IMR-90 (cell line): ENCODE results near the gene KIAA1328. TPM values are rescaled to one million over a fixed set of nuclear protein-coding genes. Genes with fewer than 3 reads are reported as not detected.

Experiments
- ATAC-seq: fragments of 200-7000 bp; cut with Tn5 transposase; 2 replicates; pipeline ENCODE4 v1.9.1; 2020; ENCODE audit warnings: low read depth, mild to moderate bottlenecking, moderate library complexity
- BruUV-seq: library from RNA; stranded (reverse); fragments of 400-500 nt; replicated peaks from 2 replicates; lab custom pipeline; 2021; lab: Mats Ljungman, UMichigan
- CTCF ChIA-PET: fragments of 300-600 bp; formaldehyde crosslinking; extraction: SDS; loops from one replicate; lab custom pipeline; 2021; ENCODE audit warnings: antibody characterized with exemption; lab: Yijun Ruan, JAX
- POLR2A ChIA-PET: fragments of 300-600 bp; sonication (Branson Sonifier 250); formaldehyde crosslinking; loops from one replicate; lab custom pipeline; 2022; ENCODE audit warnings: antibody characterized with exemption; ENCODE audit not compliant: unreplicated experiment; lab: Charles Lee
- DNase-seq: peaks from one replicate; pipeline ENCODE4 v3.0.0; 2013
- H2AFZ ChIP-seq: replicated peaks from 2 replicates; pipeline ENCODE3; 2013; ENCODE audit warnings: low read length, mild to moderate bottlenecking; ENCODE audit not compliant: poor library complexity
- H2AK5ac ChIP-seq: 2 replicates; pipeline ENCODE4 v1.6.1; 2013; ENCODE audit warnings: low read depth, low read length, inconsistent platforms
- H2AK9ac ChIP-seq: replicated peaks from 2 replicates; pipeline ENCODE3; 2013; ENCODE audit warnings: mild to moderate bottlenecking, low read depth, low read length, moderate library complexity; ENCODE audit not compliant: poor library complexity
- H2BK120ac ChIP-seq: 2 replicates; pipeline ENCODE4 v1.6.1; 2013; ENCODE audit warnings: low read depth, low read length, inconsistent platforms
- H2BK15ac ChIP-seq: 3 replicates; pipeline ENCODE4 v1.6.1; 2013; ENCODE audit warnings: low read depth, low read length, inconsistent platforms
- H2BK20ac ChIP-seq: 2 replicates; pipeline ENCODE4 v1.6.1; 2013; ENCODE audit warnings: low read depth, mild to moderate bottlenecking, inconsistent platforms, low read length, moderate library complexity
- H2BK5ac ChIP-seq: 2 replicates; pipeline ENCODE4 v1.6.1; 2013; ENCODE audit warnings: mild to moderate bottlenecking, low read depth, low read length, inconsistent platforms; ENCODE audit not compliant: poor library complexity, severe bottlenecking
- H3K14ac ChIP-seq: replicated peaks from 2 replicates; pipeline ENCODE4 v1.6.1; 2013; ENCODE audit warnings: low read depth, low read length, inconsistent platforms
- H3K18ac ChIP-seq: 2 replicates; pipeline ENCODE4 v1.6.1; 2013; ENCODE audit warnings: low read depth, low read length, control low read depth
- H3K23ac ChIP-seq: 2 replicates; pipeline ENCODE4 v1.6.1; 2013; ENCODE audit warnings: low read depth, low read length, inconsistent platforms
- H3K27ac ChIP-seq: 2 replicates; pipeline ENCODE4 v1.5.1; 2013; ENCODE audit warnings: mild to moderate bottlenecking, control low read depth, low read length; ENCODE audit not compliant: insufficient read depth
- H3K27me3 ChIP-seq: 2 replicates; pipeline ENCODE4 v1.6.1; 2013; ENCODE audit warnings: low read length; ENCODE audit not compliant: control insufficient read depth, insufficient read depth
- H3K36me3 ChIP-seq: 2 replicates; pipeline ENCODE4 v1.6.1; 2013; ENCODE audit warnings: low read length, mixed read lengths; ENCODE audit not compliant: control insufficient read depth, insufficient read depth
- H3K4ac ChIP-seq: 2 replicates; pipeline ENCODE4 v1.6.1; 2013; ENCODE audit warnings: low read depth, low read length, inconsistent platforms
- H3K4me1 ChIP-seq: 2 replicates; pipeline ENCODE4 v1.6.1; 2013; ENCODE audit warnings: low read length, mixed read lengths; ENCODE audit not compliant: control insufficient read depth, insufficient read depth
- H3K4me2 ChIP-seq: 2 replicates; pipeline ENCODE4 v1.6.1; 2013; ENCODE audit warnings: low read depth, mild to moderate bottlenecking, control low read depth, low read length, moderate library complexity
- H3K4me3 ChIP-seq: 2 replicates; pipeline ENCODE4 v1.5.1; 2013; ENCODE audit warnings: low read depth, mild to moderate bottlenecking, control low read depth, low read length, moderate library complexity; ENCODE audit not compliant: insufficient read depth
- H3K56ac ChIP-seq: 2 replicates; pipeline ENCODE4 v1.6.1; 2013; ENCODE audit warnings: low read length, inconsistent platforms; ENCODE audit not compliant: insufficient read depth; ENCODE audit errors: extremely low read depth
- H3K79me1 ChIP-seq, 2 experiments: 2 replicates each; pipeline ENCODE4 v1.6.1; 2013; ENCODE audit warnings: low read length in 2 of 2, inconsistent platforms in 1 of 2, low read depth in 1 of 2
- H3K9ac ChIP-seq: 2 replicates; pipeline ENCODE4 v1.6.1; 2013; ENCODE audit warnings: low read depth, low read length, control low read depth
- H3K9me1 ChIP-seq: 2 replicates; pipeline ENCODE4 v1.6.1; 2013; ENCODE audit warnings: low read length, inconsistent platforms; ENCODE audit not compliant: insufficient read depth
- H3K9me3 ChIP-seq: 2 replicates; pipeline ENCODE4 v1.6.1; 2013; ENCODE audit warnings: low read length; ENCODE audit not compliant: control insufficient read depth, insufficient read depth
- H4K20me1 ChIP-seq: 2 replicates; pipeline ENCODE4 v1.6.1; 2013; ENCODE audit warnings: low read length, inconsistent platforms; ENCODE audit not compliant: insufficient read depth
- H4K5ac ChIP-seq: 2 replicates; pipeline ENCODE4 v1.6.1; 2013; ENCODE audit warnings: mild to moderate bottlenecking, low read depth, low read length, control low read depth
- H4K8ac ChIP-seq, 2 experiments: 2 replicates each; pipeline ENCODE4 v1.6.1; 2013; ENCODE audit warnings: low read depth in 2 of 2, low read length in 2 of 2, control low read depth in 1 of 2, inconsistent platforms in 1 of 2
- H4K91ac ChIP-seq: 2 replicates; pipeline ENCODE4 v1.6.1; 2013; ENCODE audit warnings: low read depth, low read length, inconsistent platforms; ENCODE audit not compliant: insufficient read depth
- CEBPB ChIP-seq: IDR thresholded peaks from 2 replicates; pipeline ENCODE4 v1.6.1; 2012; ENCODE audit warnings: low read depth, low read length, improper control_type of control experiment
- RFX5 ChIP-seq: IDR thresholded peaks from 2 replicates; pipeline ENCODE4 v1.8.0; 2012; ENCODE audit warnings: low read depth, mild to moderate bottlenecking, low read length, moderate library complexity
- SMC3 ChIP-seq: fragments of 150-350 bp; IDR thresholded peaks from 2 replicates; pipeline ENCODE4 v1.6.1; 2016; ENCODE audit warnings: low read depth, mild to moderate bottlenecking, antibody characterized with exemption, low read length, moderate library complexity
- WGBS, 2 experiments: methylation state at CpG; one replicate each; pipeline versions ENCODE4 v1.1.5 to v1.1.7; 2013; ENCODE audit warnings: missing lambda C conversion rate in 2 of 2; ENCODE audit not compliant: insufficient read length in 1 of 2; ENCODE audit errors: extremely low coverage in 2 of 2; 5-methylcytosine and 5-hydroxymethylcytosine counted together
- dilution Hi-C: fragments of 300-500 bp; cut with HindIII; formaldehyde crosslinking; loops from one replicate; pipeline ENCODE4 v1.14.3; 2018; ENCODE audit warnings: low sequenced_read_pairs; ENCODE audit not compliant: unreplicated experiment
- in situ Hi-C: fragments of 300-500 bp; cut with MboI; formaldehyde crosslinking; loops from 3 replicates; pipeline ENCODE4 v1.14.3; 2019; ENCODE audit warnings: low sequenced_read_pairs, inconsistent platforms, mixed read lengths
- intact Hi-C: fragments of 100-400 bp; cut with micrococcal nuclease; formaldehyde crosslinking; loops from 2 replicates; pipeline ENCODE4 v1.10.0; 2022
- polyA plus RNA-seq, 3 experiments: library from polyadenylated mRNA; depleted of rRNA; stranded (reverse); fragments of >200 nt; gene quantifications; 2 replicates each; pipeline ENCODE4 v1.2.3, GENCODE V29; 2012; ENCODE audit warnings: low replicate concordance in 1 of 3
- total RNA-seq: library from RNA; depleted of rRNA; stranded (reverse); fragments of >200 nt; gene quantifications from 2 replicates; pipeline ENCODE4 v1.2.3, GENCODE V29; 2012

Gene KIAA1328
- total and polyA plus RNA-seq, 2 of the 4 experiments (the other 2 are of a cell fraction): 2.4 to 7.0 TPM

DNA sequence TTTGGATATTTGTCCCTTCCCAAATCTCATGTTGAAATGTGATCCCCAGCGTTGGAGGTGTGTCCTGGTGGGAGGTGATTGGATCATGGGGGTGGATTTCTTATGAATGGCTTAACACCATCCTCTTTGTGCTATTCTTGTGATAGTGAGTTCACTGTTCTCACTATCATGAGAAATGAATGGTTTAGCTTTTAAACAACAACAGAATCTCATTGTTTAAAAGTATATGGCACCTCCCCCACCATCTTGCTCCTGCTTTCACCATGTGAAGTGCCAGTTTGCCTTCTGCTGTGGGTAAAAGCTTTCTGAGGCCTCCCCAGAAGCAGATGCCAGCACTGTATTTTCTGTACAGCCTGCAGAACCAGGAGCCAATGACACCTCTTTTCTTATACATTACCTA is 38.1 kb downstream of the KIAA1328 start:
- Histone ChIP-seq H3K4me2 (no peak overlapping the region), H4K20me1 (no peaks in the 10 kb centered on the region), H2AFZ (no peak overlapping the region), H3K36me3 (no peaks in the 10 kb centered on the region), H2BK20ac (no peak overlapping the region), H3K23ac (no peak overlapping the region), H3K27me3 (no peaks in the 10 kb centered on the region), H2BK15ac (no peak overlapping the region), H3K4me3 (no peak overlapping the region), H2AK9ac (no peak overlapping the region), H2AK5ac (no peak overlapping the region), H4K8ac (no peak overlapping the region), H3K27ac (no peak overlapping the region), H3K9me3 (no peaks in the 10 kb centered on the region), H3K18ac (no peak overlapping the region), H3K56ac (no peak overlapping the region), H3K4ac (no peak overlapping the region), H4K91ac (no peak overlapping the region), H2BK5ac (no peak overlapping the region), H3K79me1 (no peaks in the 10 kb centered on the region), H3K4me1 (no peaks in the 10 kb centered on the region), H3K9ac (no peak overlapping the region), H2BK120ac (no peak overlapping the region), H4K5ac (no peak overlapping the region), H3K14ac (no peak overlapping the region), H3K9me1 (no peaks in the 10 kb centered on the region)
- CTCF ChIA-PET: no interaction called here
- POLR2A ChIA-PET: no interaction called here
- ATAC-seq (no peak), DNase-seq (no peak)
- dilution Hi-C loops: no loop called here
- in situ Hi-C loops: no loop called here
- no TSS peak for BruUV-seq
- TF ChIP-seq SMC3 (no peak), RFX5 (no peak), CEBPB (no peak)
- intact Hi-C loops: no loop called here
- no CpG with 5 or more reads among the region's 1 CpG for WGBS, 2 experiments
